Thyroid gland (tissue), 4 donors: Measurements from ENCODE around the gene EFNA1. TPM values are rescaled to one million over a fixed set of nuclear protein-coding genes. Genes with fewer than 3 reads are reported as not detected.

Experiments
- DNase-seq, 2 donors: peaks; one replicate each; pipeline ENCODE4 v3.0.0-alpha.2; 2019
- H3K27ac ChIP-seq, 3 donors: fragments of 200-600 bp; sonication (generic); 1 replicate in 2 of 3; 2 replicates in 1 of 3; pipeline ENCODE4 v1.5.1; 2016 to 2019; ENCODE audit warnings: mild to moderate bottlenecking in 1 of 3, moderate library complexity in 1 of 3
- H3K27me3 ChIP-seq: fragments of 200-600 bp; sonication (generic); one replicate; pipeline ENCODE4 v1.5.1; 2019
- H3K36me3 ChIP-seq, 2 donors: fragments of 200-600 bp; sonication (generic); one replicate each; pipeline ENCODE4 v1.5.1; 2016 to 2019
- H3K4me1 ChIP-seq, 2 donors: fragments of 200-600 bp; sonication (generic); one replicate each; pipeline ENCODE4 v1.5.1; 2017 to 2019
- H3K4me3 ChIP-seq, 3 donors: fragments of 200-600 bp; sonication (generic); replicated peaks in 1 of 3; 1 replicate in 2 of 3; 2 replicates in 1 of 3; pipeline ENCODE4 v1.5.1; 2016; ENCODE audit warnings: mild to moderate bottlenecking in 1 of 3
- H3K9me3 ChIP-seq: fragments of 200-600 bp; sonication (generic); one replicate; pipeline ENCODE4 v1.5.1; 2017
- POLR2A ChIP-seq, 2 donors: fragments of 450-650 bp; IDR thresholded peaks; one replicate each; pipeline ENCODE4 v1.6.1; 2017; ENCODE audit warnings: antibody characterized with exemption in 2 of 2, mild to moderate bottlenecking in 2 of 2, moderate library complexity in 1 of 2
- WGBS, 2 donors: methylation state at CpG; one replicate each; pipeline ENCODE4 v1.1.5; 2017; 5-methylcytosine and 5-hydroxymethylcytosine counted together
- intact Hi-C: fragments of 100-400 bp; cut with DNase I; formaldehyde crosslinking; loops from one replicate; pipeline ENCODE4 v1.15.1; 2023
- total RNA-seq, 4 donors: library from RNA; depleted of rRNA; stranded (reverse); fragments of >200 nt; gene quantifications; one replicate each; pipeline ENCODE4 v1.2.3, GENCODE V29; 2016
- TF ChIP-seq, protein P1 (sequence below), 6 experiments: fragments of 200-600 bp in 3 of 6; fragments of 450-650 bp in 3 of 6; sonication (generic) in 3 of 6; IDR thresholded peaks; one replicate each; pipeline ENCODE4 v1.5.1; 2016 to 2019; ENCODE audit warnings: antibody characterized with exemption in 6 of 6, mild to moderate bottlenecking in 2 of 6, inconsistent platforms in 1 of 6, moderate library complexity in 1 of 6

The EFNA1 gene
- total RNA-seq, 4 donors from 2014 or later, result 56.1 to 129 (median 83.1) TPM

DNA sequence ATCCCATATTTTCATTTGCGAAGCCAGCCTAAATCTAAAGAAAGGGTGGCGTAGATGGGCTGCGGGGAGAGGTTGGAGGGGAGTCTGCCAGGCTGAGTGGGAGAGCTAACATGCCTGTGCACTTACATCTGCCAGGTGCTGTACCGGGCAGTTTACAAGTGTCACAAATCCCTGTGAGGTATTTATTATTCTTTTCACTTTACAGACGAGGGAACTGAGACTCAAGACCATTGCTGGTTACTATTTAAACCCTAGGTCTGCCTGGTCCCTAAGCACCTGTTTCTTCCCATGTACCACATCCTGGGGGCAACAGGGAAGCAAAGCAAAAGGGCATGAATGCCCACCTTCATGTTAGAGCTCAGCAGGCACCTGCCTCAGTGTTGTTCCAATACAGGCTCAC lies 19.4 kb upstream of the EFNA1 start:
- DNase-seq, result no peak
- no peak overlapping the region for H3K27ac ChIP-seq
- TF ChIP-seq, protein P1, sequence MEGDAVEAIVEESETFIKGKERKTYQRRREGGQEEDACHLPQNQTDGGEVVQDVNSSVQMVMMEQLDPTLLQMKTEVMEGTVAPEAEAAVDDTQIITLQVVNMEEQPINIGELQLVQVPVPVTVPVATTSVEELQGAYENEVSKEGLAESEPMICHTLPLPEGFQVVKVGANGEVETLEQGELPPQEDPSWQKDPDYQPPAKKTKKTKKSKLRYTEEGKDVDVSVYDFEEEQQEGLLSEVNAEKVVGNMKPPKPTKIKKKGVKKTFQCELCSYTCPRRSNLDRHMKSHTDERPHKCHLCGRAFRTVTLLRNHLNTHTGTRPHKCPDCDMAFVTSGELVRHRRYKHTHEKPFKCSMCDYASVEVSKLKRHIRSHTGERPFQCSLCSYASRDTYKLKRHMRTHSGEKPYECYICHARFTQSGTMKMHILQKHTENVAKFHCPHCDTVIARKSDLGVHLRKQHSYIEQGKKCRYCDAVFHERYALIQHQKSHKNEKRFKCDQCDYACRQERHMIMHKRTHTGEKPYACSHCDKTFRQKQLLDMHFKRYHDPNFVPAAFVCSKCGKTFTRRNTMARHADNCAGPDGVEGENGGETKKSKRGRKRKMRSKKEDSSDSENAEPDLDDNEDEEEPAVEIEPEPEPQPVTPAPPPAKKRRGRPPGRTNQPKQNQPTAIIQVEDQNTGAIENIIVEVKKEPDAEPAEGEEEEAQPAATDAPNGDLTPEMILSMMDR (IDR thresholded peaks at IDR 0.05), result no peak
- TF ChIP-seq POLR2A (IDR thresholded peaks at IDR 0.05), result no peak
- intact Hi-C loops, result loop anchor here (5.0 kb wide), 1 partner anchor 49 kb away; no protein-coding TSS in a partner anchor
- H3K4me1 ChIP-seq, result peaks cover 0 to 5% of the 10 kb centered on the region in 2 donors
- no peaks in the 10 kb centered on the region for H3K27me3 ChIP-seq
- 77 to 82% methylated on average over 5 of the region's 5 CpGs for WGBS, 2 donors
- no peaks in the 10 kb centered on the region for H3K9me3 ChIP-seq
- no peak overlapping the region for H3K4me3 ChIP-seq
- no peaks in the 10 kb centered on the region for H3K36me3 ChIP-seq

DNA sequence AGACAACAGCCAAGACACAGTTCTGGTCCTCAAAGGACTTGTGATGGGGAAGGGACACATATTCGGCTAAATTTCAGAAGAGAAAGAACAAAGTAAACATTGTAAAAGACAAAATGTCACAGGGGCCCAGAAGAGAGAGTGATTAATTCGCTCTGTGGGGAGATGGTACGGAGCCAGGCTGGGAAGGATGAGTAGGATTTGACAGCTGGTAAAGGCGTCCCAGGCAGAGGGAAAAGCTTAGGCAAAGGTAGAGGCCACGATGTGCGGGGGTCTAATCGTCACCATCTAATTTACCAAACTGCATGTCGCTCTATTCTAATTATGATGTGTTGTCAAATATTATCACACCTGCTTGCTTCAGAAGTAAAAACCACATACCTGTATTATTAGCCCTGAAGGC lies 17.3 kb upstream of the EFNA1 start:
- Histone ChIP-seq H3K27me3 (no peaks in the 10 kb centered on the region), H3K27ac (no peak overlapping the region), H3K9me3 (no peaks in the 10 kb centered on the region), H3K4me3 (no peak overlapping the region), H3K4me1 (no peaks in the 10 kb centered on the region), H3K36me3 (no peaks in the 10 kb centered on the region)
- DNase-seq, result no peak
- TF ChIP-seq, protein P1 (IDR thresholded peaks at IDR 0.05), result no peak
- no peak for TF ChIP-seq POLR2A (IDR thresholded peaks at IDR 0.05)
- intact Hi-C loops, result no loop called here
- WGBS, 2 donors, result 88% methylated on average over 8 of the region's 8 CpGs

DNA sequence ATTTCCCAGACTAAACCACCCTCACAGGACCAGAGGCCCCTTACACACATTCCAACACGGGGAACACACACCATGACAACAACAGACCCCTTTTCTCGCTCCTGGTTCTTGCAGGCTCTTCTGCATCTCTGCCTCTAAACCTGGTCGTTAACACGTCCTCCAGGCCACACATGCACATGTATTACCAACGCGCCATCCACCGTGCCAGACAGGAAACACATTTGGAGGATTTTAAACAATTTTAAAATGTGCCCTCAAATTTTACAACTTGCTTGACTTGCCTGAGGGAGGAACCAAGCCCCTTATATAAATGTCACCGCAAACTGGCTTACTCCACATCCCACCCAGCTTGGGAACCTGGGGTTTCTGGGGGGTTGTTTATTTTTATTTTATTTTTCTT lies 16.9 kb upstream of the EFNA1 start:
- no peaks in the 10 kb centered on the region for H3K36me3 ChIP-seq
- H3K27me3 ChIP-seq, result no peaks in the 10 kb centered on the region
- WGBS, 2 donors, result 83 to 84% methylated on average over 8 of the region's 8 CpGs
- H3K4me1 ChIP-seq, result no peaks in the 10 kb centered on the region
- TF ChIP-seq, protein P1 (IDR thresholded peaks at IDR 0.05), result no peak
- no peak for TF ChIP-seq POLR2A (IDR thresholded peaks at IDR 0.05)
- DNase-seq, result no peak
- intact Hi-C loops, result no loop called here
- no peak overlapping the region for H3K4me3 ChIP-seq
- H3K27ac ChIP-seq, result no peak overlapping the region
- H3K9me3 ChIP-seq, result no peaks in the 10 kb centered on the region

DNA sequence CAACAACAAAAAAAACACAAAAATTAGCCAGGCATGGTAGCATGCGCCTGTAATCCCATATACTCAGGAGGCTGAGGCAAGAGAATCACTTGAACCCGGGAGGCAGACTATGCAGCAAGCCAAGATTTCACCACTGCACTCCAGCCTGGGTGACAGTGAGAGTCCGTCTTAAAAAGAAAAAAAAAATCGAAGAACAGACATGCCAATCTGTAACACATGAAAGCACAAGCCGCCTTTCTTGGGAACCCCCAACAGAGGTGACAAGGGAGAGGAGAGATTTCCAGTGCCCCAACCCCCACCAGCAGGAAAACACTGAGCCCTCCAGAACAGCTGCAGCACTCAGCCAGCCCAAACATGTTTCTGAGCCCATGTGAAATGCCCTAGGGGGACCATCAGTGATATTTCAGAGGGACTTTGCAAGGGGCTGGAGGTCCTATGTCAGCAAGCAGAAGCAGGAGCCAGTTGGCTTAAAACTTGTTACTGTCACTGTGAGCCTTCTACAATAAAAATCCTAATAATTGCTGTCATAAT lies 14.2 kb upstream of the EFNA1 start:
- H3K4me1 ChIP-seq, result no peaks in the 10 kb centered on the region
- H3K4me3 ChIP-seq, result no peak overlapping the region
- 66 to 68% methylated on average over 5 of the region's 5 CpGs for WGBS, 2 donors
- no peak for DNase-seq
- H3K27me3 ChIP-seq, result no peaks in the 10 kb centered on the region
- TF ChIP-seq, protein P1 (IDR thresholded peaks at IDR 0.05), result no peak
- no peak for TF ChIP-seq POLR2A (IDR thresholded peaks at IDR 0.05)
- H3K9me3 ChIP-seq, result no peaks in the 10 kb centered on the region
- no peaks in the 10 kb centered on the region for H3K36me3 ChIP-seq
- no peak overlapping the region for H3K27ac ChIP-seq
- intact Hi-C loops, result no loop called here

DNA sequence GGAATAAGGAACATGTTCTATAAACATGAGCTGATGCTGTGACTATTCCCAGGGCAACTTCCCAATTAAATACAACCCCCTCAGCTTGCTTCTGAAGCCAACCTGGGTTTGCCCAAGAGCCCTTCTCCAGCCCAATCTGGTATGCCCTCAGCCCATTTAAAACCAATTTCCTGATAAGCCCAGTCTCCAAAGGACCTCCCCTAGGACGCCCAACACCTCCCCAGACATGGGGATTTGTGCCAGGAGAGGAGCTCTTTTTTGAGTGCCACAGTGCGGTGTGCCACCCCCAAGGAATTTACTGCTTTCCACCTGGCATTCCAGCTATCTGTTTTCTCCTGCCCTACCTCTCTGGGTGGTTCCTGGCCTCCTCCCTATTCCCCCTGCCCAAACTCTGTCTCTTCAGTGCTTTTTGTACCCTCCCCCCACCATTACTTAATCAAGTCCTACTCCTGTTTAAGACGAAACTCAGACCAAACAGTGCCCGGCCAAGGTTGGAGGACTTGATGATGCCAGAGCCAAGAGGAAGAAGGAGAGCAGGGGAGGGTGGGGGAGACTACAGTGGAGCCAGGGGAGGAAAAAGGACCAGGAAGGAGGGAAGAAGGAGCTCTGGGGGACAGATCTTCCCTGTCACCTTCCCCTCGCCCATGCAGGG lies 11.4 kb upstream of the EFNA1 start:
- 39 to 52% methylated on average over 5 of the region's 5 CpGs for WGBS, 2 donors
- TF ChIP-seq, protein P1 (IDR thresholded peaks at IDR 0.05), result no peak
- TF ChIP-seq POLR2A (IDR thresholded peaks at IDR 0.05), result no peak
- Histone ChIP-seq H3K4me1 (no peaks in the 10 kb centered on the region), H3K4me3 (no peak overlapping the region), H3K27me3 (no peaks in the 10 kb centered on the region), H3K27ac (no peak overlapping the region), H3K36me3 (no peaks in the 10 kb centered on the region), H3K9me3 (no peaks in the 10 kb centered on the region)
- intact Hi-C loops, result no loop called here
- peak in 1 of 2 donors; percentile 44 for DNase-seq
